GM19455 (cell line): ENCODE data around the gene ZNF727.
"Not testable (repeated sequence)": the region's sequence is repeated elsewhere in the genome, so short reads cannot be mapped to it uniquely, and the experiment has no call there.

ENCODE experiments used
- ATAC-seq: cut with Tn5 transposase; IDR thresholded peaks from one replicate; pipeline ENCODE4 v1.9.1; 2021; ENCODE audit not compliant: unreplicated experiment

ZNF727 gene

DNA sequence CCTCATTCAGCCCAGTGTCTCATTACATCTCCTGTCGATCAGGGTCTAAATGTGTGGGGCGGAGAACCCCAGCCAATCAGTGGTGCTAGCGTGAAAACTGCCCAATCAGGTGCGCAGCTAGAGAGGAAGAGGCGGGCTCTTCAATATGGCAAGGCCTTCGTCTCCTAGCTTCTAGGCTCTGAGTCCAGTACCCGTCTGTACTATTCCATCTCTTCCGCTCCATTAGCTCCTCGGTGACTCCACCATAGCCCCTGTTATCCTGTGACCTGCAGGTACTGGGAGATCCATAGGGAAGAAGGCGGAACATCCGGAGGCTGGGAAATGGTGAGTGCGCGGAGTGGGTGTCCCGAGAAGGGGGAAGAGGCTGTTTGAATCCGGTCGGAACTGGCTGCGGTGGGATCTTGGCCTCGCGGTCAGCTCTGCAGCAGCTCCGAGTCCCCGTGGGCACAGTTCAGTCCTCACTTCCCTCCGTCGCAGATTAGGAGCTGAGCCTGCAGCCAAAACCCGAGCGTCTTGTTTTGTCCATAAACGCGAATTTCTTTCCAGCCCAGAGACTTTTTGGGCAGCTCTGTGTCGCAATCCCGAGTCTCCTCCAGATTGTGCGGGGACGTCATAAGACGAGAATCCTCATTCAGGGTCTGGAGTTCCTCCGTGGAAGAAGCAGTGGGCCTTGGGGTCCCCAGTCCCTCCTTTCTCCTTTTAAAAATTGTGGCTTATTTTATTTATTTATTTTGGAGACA is at the start of gene ZNF727:
Gene ZNF727, plus strand, starts transcription at position 134 of the 740 bp plus-strand sequence. Its CDS starts 188 bp downstream, at position 322.
- no peak for ATAC-seq

DNA sequence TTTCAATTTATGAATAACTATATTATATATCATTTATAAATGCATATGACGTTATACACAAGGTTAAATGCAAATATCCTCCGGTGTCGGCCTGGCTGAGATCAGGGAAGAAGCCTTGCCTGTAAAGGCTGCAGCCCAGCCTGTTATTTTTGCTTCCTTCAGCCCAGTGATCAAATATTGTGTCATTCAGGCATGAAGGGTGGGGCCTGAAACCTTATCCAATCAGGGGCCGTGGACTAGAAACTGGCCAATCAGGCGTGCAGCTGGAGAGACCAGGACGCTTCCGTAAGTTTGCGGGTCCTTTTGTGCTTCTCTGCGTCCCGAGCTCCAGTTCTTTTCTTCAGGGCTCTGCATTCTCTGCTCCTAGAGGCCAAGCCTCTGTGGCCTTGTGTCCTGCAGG is 46.7 kb upstream of the ZNF727 start, which contains the start of gene ZNF722:
Gene ZNF722, plus strand, starts transcription at position 301 of the 400 bp plus-strand sequence. CDS start 113 bp downstream, outside the sequence.
- ATAC-seq = no peak

DNA sequence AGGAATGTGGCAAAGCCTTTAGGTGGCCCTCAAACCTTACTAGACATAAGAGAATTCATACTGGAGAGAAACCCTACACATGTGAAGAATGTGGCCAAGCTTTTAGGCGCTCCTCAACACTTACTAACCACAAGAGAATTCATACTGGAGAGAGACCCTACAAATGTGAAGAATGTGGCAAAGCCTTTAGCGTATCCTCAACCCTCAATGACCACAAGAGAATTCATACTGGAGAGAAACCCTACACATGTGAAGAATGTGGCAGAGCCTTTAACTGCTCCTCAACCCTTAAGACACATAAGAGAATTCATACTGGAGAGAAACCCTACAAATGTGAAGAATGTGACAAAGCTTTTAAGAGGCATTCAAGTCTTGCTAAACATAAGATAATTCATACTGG is 29.7 kb upstream of the ZNF727 start:
- not testable (repeated sequence) for ATAC-seq

DNA sequence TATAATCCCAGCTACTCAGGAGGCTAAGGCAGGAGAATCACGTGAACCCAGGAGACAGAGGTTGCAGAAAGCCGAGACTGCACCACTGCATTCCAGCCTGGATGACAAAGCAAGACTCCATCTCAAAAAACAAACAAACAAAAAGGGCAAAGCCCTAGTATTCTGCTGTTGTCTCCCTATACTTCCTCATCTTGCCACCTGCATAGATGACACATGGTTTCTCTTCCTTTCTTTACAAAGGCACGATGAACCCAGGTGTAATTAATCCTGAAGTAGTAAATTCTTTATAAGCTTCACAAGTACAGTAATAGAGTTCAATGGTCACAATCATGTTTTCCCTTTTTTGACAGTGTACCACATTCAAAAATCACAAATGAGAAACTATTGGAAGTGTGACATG is 9.8 kb upstream of the ZNF727 start:
- no peak for ATAC-seq

DNA sequence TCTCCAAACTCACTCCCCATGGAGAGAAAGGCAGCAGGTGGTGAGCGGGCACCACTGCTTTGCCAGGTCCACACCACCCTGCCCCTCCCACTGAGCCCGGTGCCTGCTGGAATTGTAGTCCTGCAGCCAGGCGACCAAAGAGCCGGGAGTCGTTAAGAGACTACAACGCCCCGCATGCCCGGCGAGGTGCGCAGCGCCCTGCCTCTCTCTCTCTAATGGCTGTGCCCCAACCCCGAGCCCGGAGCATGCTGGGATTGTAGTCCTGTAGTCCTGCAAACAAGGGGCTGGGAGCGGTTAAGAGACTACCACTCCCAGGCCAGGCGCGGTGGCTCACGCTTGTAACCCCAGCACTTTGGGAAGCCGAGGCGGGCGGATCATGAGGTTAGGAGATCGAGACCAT is 8.1 kb upstream of the ZNF727 start:
- ATAC-seq = no peak

DNA sequence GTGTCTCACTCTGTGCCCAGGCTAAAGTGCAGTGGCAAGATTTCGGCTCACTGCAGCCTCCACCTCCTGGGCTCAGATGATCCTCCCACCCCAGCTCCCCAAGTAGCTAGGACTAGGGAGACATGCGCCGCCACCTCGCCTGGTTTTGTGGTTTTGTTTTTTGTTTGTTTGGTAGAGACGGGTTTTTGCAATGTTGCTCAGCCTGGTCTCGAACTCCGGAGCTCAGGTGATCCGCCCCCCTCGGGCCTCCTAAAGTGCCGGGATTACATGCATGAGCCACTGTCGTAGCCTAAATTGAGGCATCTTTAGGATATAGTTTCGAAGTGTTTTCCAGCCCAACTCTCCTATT is 781 bp downstream of the ZNF727 start:
- ATAC-seq = no peak

DNA sequence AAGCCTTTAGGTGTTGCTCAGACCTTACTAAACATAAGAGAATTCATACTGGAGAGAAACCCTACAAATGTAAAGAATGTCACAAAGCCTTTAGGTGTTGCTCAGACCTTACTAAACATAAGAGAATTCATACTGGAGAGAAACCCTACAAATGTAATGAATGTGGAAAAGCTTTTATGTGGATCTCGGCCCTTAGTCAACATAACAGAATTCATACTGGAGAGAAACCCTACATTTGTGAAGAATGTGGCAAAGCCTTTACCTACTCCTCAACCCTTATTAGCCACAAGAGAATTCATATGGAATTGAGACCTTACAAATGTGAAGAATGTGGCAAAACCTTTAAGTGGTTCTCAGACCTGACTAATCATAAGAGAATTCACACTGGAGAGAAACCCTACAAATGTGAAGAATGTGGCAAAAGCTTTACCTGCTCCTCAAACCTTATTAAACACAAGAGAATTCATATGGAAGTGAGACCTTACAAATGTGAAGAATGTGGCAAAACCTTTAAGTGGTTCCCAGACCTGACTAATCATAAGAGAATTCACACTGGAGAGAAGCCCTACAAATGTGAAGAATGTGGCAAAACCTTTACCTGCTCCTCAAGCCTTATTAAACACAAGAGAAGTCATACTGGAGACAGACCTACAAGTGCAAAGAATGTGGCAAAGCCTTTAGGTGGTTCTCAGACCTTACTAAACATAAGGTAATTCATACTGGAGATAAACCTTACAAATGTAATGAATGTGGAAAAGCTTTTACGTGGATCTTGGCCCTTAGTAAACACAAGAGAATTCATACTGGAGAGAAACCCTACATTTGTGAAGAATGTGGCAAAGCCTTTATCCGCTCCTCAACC is 32.8 kb downstream of the ZNF727 start:
- ATAC-seq = not testable (repeated sequence)

DNA sequence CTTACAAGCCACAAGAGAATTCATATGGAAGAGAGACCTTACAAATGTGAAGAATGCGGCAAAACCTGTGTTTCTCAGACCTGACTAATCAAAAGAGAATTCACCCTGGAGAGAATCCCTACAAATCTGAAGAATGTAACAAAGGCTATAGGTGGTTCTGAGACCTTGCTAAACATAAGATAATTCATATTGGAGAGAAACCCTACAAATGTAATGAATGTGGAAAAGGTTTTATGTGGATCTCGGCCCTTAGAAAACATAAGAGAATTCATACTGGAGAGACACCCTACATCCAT is 33.4 kb downstream of the ZNF727 start:
- ATAC-seq = no peak

DNA sequence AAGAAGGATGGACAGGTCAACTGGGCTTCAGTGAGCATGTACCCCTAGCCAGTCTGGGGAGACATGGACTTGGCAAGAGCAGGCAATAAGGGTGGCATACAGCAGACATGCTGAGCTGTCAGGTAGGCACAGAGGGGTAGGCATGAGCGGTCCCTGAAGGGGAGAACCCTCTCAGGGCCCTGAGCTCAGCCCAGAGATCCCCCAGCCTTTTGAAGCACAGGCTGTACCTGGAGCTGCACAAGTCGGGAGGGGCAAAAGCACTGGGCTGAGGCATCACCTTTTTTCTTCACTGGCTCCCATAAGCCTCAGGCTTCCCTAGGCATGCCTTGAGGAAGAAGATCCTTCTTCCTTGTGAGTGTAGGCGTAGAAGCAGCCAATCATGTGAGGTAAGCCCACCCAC is 42.3 kb downstream of the ZNF727 start:
- no peak for ATAC-seq

DNA sequence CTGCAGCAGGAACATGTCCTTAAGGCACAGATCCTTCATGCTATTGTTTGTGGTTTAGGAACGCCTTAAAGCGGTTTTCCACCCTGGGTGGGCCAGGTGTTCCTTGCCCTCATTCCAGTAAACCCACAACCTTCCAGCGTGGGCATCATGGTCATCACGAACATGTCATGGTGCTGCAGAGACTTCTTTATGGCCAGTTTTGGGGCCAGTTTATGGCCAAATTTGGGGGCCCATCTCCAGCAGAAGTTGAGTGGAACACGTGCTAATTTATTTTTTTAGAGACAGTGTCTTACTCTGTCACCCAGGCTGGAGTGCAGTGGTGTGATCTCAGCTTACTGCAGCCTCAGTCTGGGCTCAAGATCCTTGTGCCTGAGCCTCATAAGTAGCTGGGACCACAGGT is 43.6 kb downstream of the ZNF727 start:
- not testable (repeated sequence) for ATAC-seq
